SH-SY5Y (cell line): Measurements from ENCODE around the gene KLF5.

ENCODE experiments used
- GATA2 ChIP-seq: IDR thresholded peaks from 2 replicates; pipeline ENCODE4 v1.6.1; 2011; ENCODE audit warnings: mild to moderate bottlenecking, low read depth, low read length
- GATA3 ChIP-seq: IDR thresholded peaks from 2 replicates; pipeline ENCODE4 v1.6.1; 2011; ENCODE audit warnings: low read depth, mild to moderate bottlenecking, low read length, moderate library complexity

- TF ChIP-seq GATA3 (no peak), GATA2 (no peak)
Observed at GRCh38 chr13:73035660-73036059, 23.1 kb upstream of the KLF5 start.
